Measurements from ENCODE around the gene C1orf56.

- TF ChIP-seq TAF1 (IDR thresholded peaks at IDR 0.05; ENCODE audit: low read depth, low read length) = no peak
- no peak for TF ChIP-seq POLR2A (IDR thresholded peaks at IDR 0.05; ENCODE audit: low read depth, low read length)
Observed at GRCh38 chr1:151055581-151055980, 8.0 kb downstream of the C1orf56 start.
